T-helper 17 cell (primary cell): ENCODE results near the gene SPACA7. TPM values are rescaled to one million over a fixed set of nuclear protein-coding genes. Genes with fewer than 3 reads are reported as not detected.
"Not testable (repeated sequence)": the region's sequence is repeated elsewhere in the genome, so short reads cannot be mapped to it uniquely, and the experiment has no call there.

Experiments
- ATAC-seq: fragments of 150-1000 bp; cut with Tn5 transposase; 2 replicates; pipeline ENCODE4 v1.10.0; 2021; ENCODE audit warnings: mild to moderate bottlenecking, moderate library complexity
- DNase-seq, 3 donors: peaks; one replicate each; pipeline versions ENCODE4 v3.0.0 to v3.0.0-alpha.2; 2020 to 2021
- H3K9me3 ChIP-seq: one replicate; pipeline ENCODE4 v1.7.0; 2013; ENCODE audit warnings: low read length, mild to moderate bottlenecking; ENCODE audit not compliant: control insufficient read depth, poor library complexity, severe bottlenecking
- H3K27ac Mint-ChIP-seq: one replicate; pipeline ENCODE4 v1.8.0; 2022; ENCODE audit warnings: mild to moderate bottlenecking, moderate library complexity, mixed read lengths
- H3K27me3 Mint-ChIP-seq: one replicate; pipeline ENCODE4 v1.8.0; 2022; ENCODE audit warnings: mixed read lengths
- H3K36me3 Mint-ChIP-seq: one replicate; pipeline ENCODE4 v1.8.0; 2022; ENCODE audit warnings: low read depth, mixed read lengths
- H3K4me1 Mint-ChIP-seq: one replicate; pipeline ENCODE4 v1.8.0; 2022; ENCODE audit warnings: mild to moderate bottlenecking, mixed read lengths
- H3K4me3 Mint-ChIP-seq: one replicate; pipeline ENCODE4 v1.8.0; 2022; ENCODE audit warnings: mild to moderate bottlenecking, moderate library complexity, mixed read lengths
- total RNA-seq, 4 donors: library from RNA in 2 of 4; stranded (reverse) in 2 of 4; gene quantifications; one replicate each; pipeline ENCODE4 v1.2.3 and lab custom pipeline; 2022 to 2026

The SPACA7 gene
- total RNA-seq, 2 donors from 2014 or later: not detected

- not testable (repeated sequence) for DNase-seq, ATAC-seq
Observed at GRCh38 chr13:112409828-112410227, 33.7 kb downstream of the SPACA7 start.

GRCh38 chr13:112416647-112417046, 40.5 kb downstream of the SPACA7 start:
- H3K9me3 ChIP-seq: no peaks in the 10 kb centered on the region
- ATAC-seq: no peak

More at GRCh38 chr13:112409828-112410227, 33.7 kb downstream of the SPACA7 start:
- H3K4me3 Mint-ChIP-seq, H3K9me3 ChIP-seq, H3K36me3 Mint-ChIP-seq, H3K4me1 Mint-ChIP-seq, H3K27me3 Mint-ChIP-seq, H3K27ac Mint-ChIP-seq: not testable (repeated sequence)

GRCh38 chr13:112417079-112417478, 40.9 kb downstream of the SPACA7 start:
- no peak overlapping the region for H3K4me3 Mint-ChIP-seq
- H3K27ac Mint-ChIP-seq: no peak overlapping the region
- no peak for ATAC-seq
- DNase-seq: no peak
- no peaks in the 10 kb centered on the region for H3K27me3 Mint-ChIP-seq
- no peaks in the 10 kb centered on the region for H3K4me1 Mint-ChIP-seq
- H3K36me3 Mint-ChIP-seq: no peaks in the 10 kb centered on the region
- no peaks in the 10 kb centered on the region for H3K9me3 ChIP-seq

More at GRCh38 chr13:112416647-112417046, 40.5 kb downstream of the SPACA7 start:
- no peak overlapping the region for H3K4me3 Mint-ChIP-seq
- no peaks in the 10 kb centered on the region for H3K4me1 Mint-ChIP-seq
- no peak for DNase-seq
- no peaks in the 10 kb centered on the region for H3K27me3 Mint-ChIP-seq
- H3K36me3 Mint-ChIP-seq: no peaks in the 10 kb centered on the region
- H3K27ac Mint-ChIP-seq: no peak overlapping the region

GRCh38 chr13:112424098-112424497, 47.9 kb downstream of the SPACA7 start:
- ATAC-seq (no peak), DNase-seq (no peak)
- no peak overlapping the region for H3K27ac Mint-ChIP-seq
- H3K27me3 Mint-ChIP-seq: no peaks in the 10 kb centered on the region
- H3K36me3 Mint-ChIP-seq: no peaks in the 10 kb centered on the region
- no peak overlapping the region for H3K4me3 Mint-ChIP-seq
- H3K4me1 Mint-ChIP-seq: no peaks in the 10 kb centered on the region
- H3K9me3 ChIP-seq: no peaks in the 10 kb centered on the region

- DNase-seq (no peak), ATAC-seq (no peak)
- H3K9me3 ChIP-seq: no peaks in the 10 kb centered on the region
- Mint-ChIP-seq H3K27me3 (peaks cover 5% of the 10 kb centered on the region), H3K4me3 (no peak overlapping the region), H3K27ac (no peak overlapping the region), H3K36me3 (no peaks in the 10 kb centered on the region), H3K4me1 (no peaks in the 10 kb centered on the region)
Observed at GRCh38 chr13:112428704-112429103, 52.5 kb downstream of the SPACA7 start.

- Mint-ChIP-seq H3K36me3 (no peaks in the 10 kb centered on the region), H3K27me3 (peaks cover 13% of the 10 kb centered on the region), H3K4me3 (no peak overlapping the region), H3K27ac (no peak overlapping the region), H3K4me1 (no peaks in the 10 kb centered on the region)
- DNase-seq: no peak
- no peaks in the 10 kb centered on the region for H3K9me3 ChIP-seq
- no peak for ATAC-seq
Observed at GRCh38 chr13:112431734-112432133, 55.6 kb downstream of the SPACA7 start.

- peaks cover 13% of the 10 kb centered on the region for H3K27me3 Mint-ChIP-seq
- not testable (repeated sequence) for DNase-seq, H3K4me3 Mint-ChIP-seq, H3K36me3 Mint-ChIP-seq, ATAC-seq, H3K4me1 Mint-ChIP-seq, H3K27ac Mint-ChIP-seq, H3K9me3 ChIP-seq
Observed at GRCh38 chr13:112432734-112433133, 56.6 kb downstream of the SPACA7 start.

- H3K4me1 Mint-ChIP-seq, H3K4me3 Mint-ChIP-seq, H3K9me3 ChIP-seq, H3K27ac Mint-ChIP-seq, DNase-seq, H3K36me3 Mint-ChIP-seq, ATAC-seq: not testable (repeated sequence)
- H3K27me3 Mint-ChIP-seq: peaks cover 13% of the 10 kb centered on the region
Observed at GRCh38 chr13:112433517-112433916, 57.4 kb downstream of the SPACA7 start.

GRCh38 chr13:112434032-112434431, 57.9 kb downstream of the SPACA7 start:
- Mint-ChIP-seq H3K4me1 (no peaks in the 10 kb centered on the region), H3K4me3 (no peak overlapping the region), H3K27me3 (peaks cover 13% of the 10 kb centered on the region), H3K36me3 (no peaks in the 10 kb centered on the region), H3K27ac (no peak overlapping the region)
- DNase-seq (no peak), ATAC-seq (no peak)
- H3K9me3 ChIP-seq: no peaks in the 10 kb centered on the region

- Mint-ChIP-seq H3K27me3 (peaks cover 18% of the 10 kb centered on the region), H3K4me3 (no peak overlapping the region), H3K36me3 (no peaks in the 10 kb centered on the region), H3K27ac (no peak overlapping the region), H3K4me1 (no peaks in the 10 kb centered on the region)
- ATAC-seq (no peak), DNase-seq (no peak)
- no peaks in the 10 kb centered on the region for H3K9me3 ChIP-seq
Observed at GRCh38 chr13:112434937-112435523, 58.9 kb downstream of the SPACA7 start.

GRCh38 chr13:112435973-112436372, 59.8 kb downstream of the SPACA7 start:
- ATAC-seq: no peak
- H3K4me1 Mint-ChIP-seq: no peaks in the 10 kb centered on the region
- peaks cover 24% of the 10 kb centered on the region for H3K27me3 Mint-ChIP-seq
- H3K27ac Mint-ChIP-seq: no peak overlapping the region
- H3K36me3 Mint-ChIP-seq: no peaks in the 10 kb centered on the region
- H3K9me3 ChIP-seq: no peaks in the 10 kb centered on the region
- no peak for DNase-seq
- no peak overlapping the region for H3K4me3 Mint-ChIP-seq

- DNase-seq: no peak
Observed at GRCh38 chr13:112438094-112438493, 61.9 kb downstream of the SPACA7 start.

GRCh38 chr13:112438515-112438914, 62.4 kb downstream of the SPACA7 start:
- Mint-ChIP-seq H3K4me1 (peaks cover 1% of the 10 kb centered on the region), H3K27me3 (peaks cover 26% of the 10 kb centered on the region), H3K4me3 (no peak overlapping the region), H3K27ac (no peak overlapping the region), H3K36me3 (no peaks in the 10 kb centered on the region)
- ATAC-seq: no peak
- no peak for DNase-seq
- no peaks in the 10 kb centered on the region for H3K9me3 ChIP-seq

More at GRCh38 chr13:112438094-112438493, 61.9 kb downstream of the SPACA7 start:
- Mint-ChIP-seq H3K4me3 (no peak overlapping the region), H3K4me1 (no peaks in the 10 kb centered on the region), H3K27ac (no peak overlapping the region), H3K27me3 (peaks cover 22% of the 10 kb centered on the region), H3K36me3 (no peaks in the 10 kb centered on the region)
- no peaks in the 10 kb centered on the region for H3K9me3 ChIP-seq
- no peak for ATAC-seq

GRCh38 chr13:112441226-112441625, 65.1 kb downstream of the SPACA7 start:
- peaks cover 26% of the 10 kb centered on the region for H3K27me3 Mint-ChIP-seq
- H3K36me3 Mint-ChIP-seq: no peaks in the 10 kb centered on the region
- no peaks in the 10 kb centered on the region for H3K9me3 ChIP-seq
- H3K27ac Mint-ChIP-seq: no peak overlapping the region
- ATAC-seq: no peak
- no peak for DNase-seq
- peaks cover 3% of the 10 kb centered on the region for H3K4me1 Mint-ChIP-seq
- peak overlapping the region; percentile 39 for H3K4me3 Mint-ChIP-seq
